IMR-90 (cell line): Measurements from ENCODE around the gene PARD3. TPM values are rescaled to one million over a fixed set of nuclear protein-coding genes. Genes with fewer than 3 reads are reported as not detected.

Experiments used
- ATAC-seq: fragments of 200-7000 bp; cut with Tn5 transposase; 2 replicates; pipeline ENCODE4 v1.9.1; 2020; ENCODE audit warnings: low read depth, mild to moderate bottlenecking, moderate library complexity
- BruUV-seq: library from RNA; stranded (reverse); fragments of 400-500 nt; replicated peaks from 2 replicates; lab custom pipeline; 2021; lab: Mats Ljungman, UMichigan
- CTCF ChIA-PET: fragments of 300-600 bp; formaldehyde crosslinking; extraction: SDS; loops from one replicate; lab custom pipeline; 2021; ENCODE audit warnings: antibody characterized with exemption; lab: Yijun Ruan, JAX
- POLR2A ChIA-PET: fragments of 300-600 bp; sonication (Branson Sonifier 250); formaldehyde crosslinking; loops from one replicate; lab custom pipeline; 2022; ENCODE audit warnings: antibody characterized with exemption; ENCODE audit not compliant: unreplicated experiment; lab: Charles Lee
- DNase-seq: peaks from one replicate; pipeline ENCODE4 v3.0.0; 2013
- H2AFZ ChIP-seq: replicated peaks from 2 replicates; pipeline ENCODE3; 2013; ENCODE audit warnings: low read length, mild to moderate bottlenecking; ENCODE audit not compliant: poor library complexity
- H2AK5ac ChIP-seq: 2 replicates; pipeline ENCODE4 v1.6.1; 2013; ENCODE audit warnings: low read depth, low read length, inconsistent platforms
- H2AK9ac ChIP-seq: replicated peaks from 2 replicates; pipeline ENCODE3; 2013; ENCODE audit warnings: mild to moderate bottlenecking, low read depth, low read length, moderate library complexity; ENCODE audit not compliant: poor library complexity
- H2BK120ac ChIP-seq: 2 replicates; pipeline ENCODE4 v1.6.1; 2013; ENCODE audit warnings: low read depth, low read length, inconsistent platforms
- H2BK15ac ChIP-seq: 3 replicates; pipeline ENCODE4 v1.6.1; 2013; ENCODE audit warnings: low read depth, low read length, inconsistent platforms
- H2BK20ac ChIP-seq: 2 replicates; pipeline ENCODE4 v1.6.1; 2013; ENCODE audit warnings: low read depth, mild to moderate bottlenecking, inconsistent platforms, low read length, moderate library complexity
- H2BK5ac ChIP-seq: 2 replicates; pipeline ENCODE4 v1.6.1; 2013; ENCODE audit warnings: mild to moderate bottlenecking, low read depth, low read length, inconsistent platforms; ENCODE audit not compliant: poor library complexity, severe bottlenecking
- H3K14ac ChIP-seq: replicated peaks from 2 replicates; pipeline ENCODE4 v1.6.1; 2013; ENCODE audit warnings: low read depth, low read length, inconsistent platforms
- H3K18ac ChIP-seq: 2 replicates; pipeline ENCODE4 v1.6.1; 2013; ENCODE audit warnings: low read depth, low read length, control low read depth
- H3K23ac ChIP-seq: 2 replicates; pipeline ENCODE4 v1.6.1; 2013; ENCODE audit warnings: low read depth, low read length, inconsistent platforms
- H3K27ac ChIP-seq: 2 replicates; pipeline ENCODE4 v1.5.1; 2013; ENCODE audit warnings: mild to moderate bottlenecking, control low read depth, low read length; ENCODE audit not compliant: insufficient read depth
- H3K27me3 ChIP-seq: 2 replicates; pipeline ENCODE4 v1.6.1; 2013; ENCODE audit warnings: low read length; ENCODE audit not compliant: control insufficient read depth, insufficient read depth
- H3K36me3 ChIP-seq: 2 replicates; pipeline ENCODE4 v1.6.1; 2013; ENCODE audit warnings: low read length, mixed read lengths; ENCODE audit not compliant: control insufficient read depth, insufficient read depth
- H3K4ac ChIP-seq: 2 replicates; pipeline ENCODE4 v1.6.1; 2013; ENCODE audit warnings: low read depth, low read length, inconsistent platforms
- H3K4me1 ChIP-seq: 2 replicates; pipeline ENCODE4 v1.6.1; 2013; ENCODE audit warnings: low read length, mixed read lengths; ENCODE audit not compliant: control insufficient read depth, insufficient read depth
- H3K4me2 ChIP-seq: 2 replicates; pipeline ENCODE4 v1.6.1; 2013; ENCODE audit warnings: low read depth, mild to moderate bottlenecking, control low read depth, low read length, moderate library complexity
- H3K4me3 ChIP-seq: 2 replicates; pipeline ENCODE4 v1.5.1; 2013; ENCODE audit warnings: low read depth, mild to moderate bottlenecking, control low read depth, low read length, moderate library complexity; ENCODE audit not compliant: insufficient read depth
- H3K56ac ChIP-seq: 2 replicates; pipeline ENCODE4 v1.6.1; 2013; ENCODE audit warnings: low read length, inconsistent platforms; ENCODE audit not compliant: insufficient read depth; ENCODE audit errors: extremely low read depth
- H3K79me1 ChIP-seq, 2 experiments: 2 replicates each; pipeline ENCODE4 v1.6.1; 2013; ENCODE audit warnings: low read length in 2 of 2, inconsistent platforms in 1 of 2, low read depth in 1 of 2
- H3K9ac ChIP-seq: 2 replicates; pipeline ENCODE4 v1.6.1; 2013; ENCODE audit warnings: low read depth, low read length, control low read depth
- H3K9me1 ChIP-seq: 2 replicates; pipeline ENCODE4 v1.6.1; 2013; ENCODE audit warnings: low read length, inconsistent platforms; ENCODE audit not compliant: insufficient read depth
- H3K9me3 ChIP-seq: 2 replicates; pipeline ENCODE4 v1.6.1; 2013; ENCODE audit warnings: low read length; ENCODE audit not compliant: control insufficient read depth, insufficient read depth
- H4K20me1 ChIP-seq: 2 replicates; pipeline ENCODE4 v1.6.1; 2013; ENCODE audit warnings: low read length, inconsistent platforms; ENCODE audit not compliant: insufficient read depth
- H4K5ac ChIP-seq: 2 replicates; pipeline ENCODE4 v1.6.1; 2013; ENCODE audit warnings: mild to moderate bottlenecking, low read depth, low read length, control low read depth
- H4K8ac ChIP-seq, 2 experiments: 2 replicates each; pipeline ENCODE4 v1.6.1; 2013; ENCODE audit warnings: low read depth in 2 of 2, low read length in 2 of 2, control low read depth in 1 of 2, inconsistent platforms in 1 of 2
- H4K91ac ChIP-seq: 2 replicates; pipeline ENCODE4 v1.6.1; 2013; ENCODE audit warnings: low read depth, low read length, inconsistent platforms; ENCODE audit not compliant: insufficient read depth
- FOS ChIP-seq: fragments of 150-350 bp; IDR thresholded peaks from 2 replicates; pipeline ENCODE4 v1.6.1; 2016; ENCODE audit warnings: low read depth, low read length
- MAZ ChIP-seq: IDR thresholded peaks from 2 replicates; pipeline ENCODE4 v1.6.1; 2012; ENCODE audit warnings: low read depth, mild to moderate bottlenecking, low read length, improper control_type of control experiment, moderate library complexity, borderline replicate concordance
- MXI1 ChIP-seq: IDR thresholded peaks from 2 replicates; pipeline ENCODE4 v1.6.1; 2012; ENCODE audit warnings: low read depth, mild to moderate bottlenecking, low read length, moderate library complexity, borderline replicate concordance
- NFE2L2 ChIP-seq: fragments of 150-350 bp; IDR thresholded peaks from 2 replicates; pipeline ENCODE4 v1.6.1; 2016; ENCODE audit warnings: low read depth, mild to moderate bottlenecking, low read length
- WGBS, 2 experiments: methylation state at CpG; one replicate each; pipeline versions ENCODE4 v1.1.5 to v1.1.7; 2013; ENCODE audit warnings: missing lambda C conversion rate in 2 of 2; ENCODE audit not compliant: insufficient read length in 1 of 2; ENCODE audit errors: extremely low coverage in 2 of 2; 5-methylcytosine and 5-hydroxymethylcytosine counted together
- dilution Hi-C: fragments of 300-500 bp; cut with HindIII; formaldehyde crosslinking; loops from one replicate; pipeline ENCODE4 v1.14.3; 2018; ENCODE audit warnings: low sequenced_read_pairs; ENCODE audit not compliant: unreplicated experiment
- in situ Hi-C: fragments of 300-500 bp; cut with MboI; formaldehyde crosslinking; loops from 3 replicates; pipeline ENCODE4 v1.14.3; 2019; ENCODE audit warnings: low sequenced_read_pairs, inconsistent platforms, mixed read lengths
- intact Hi-C: fragments of 100-400 bp; cut with micrococcal nuclease; formaldehyde crosslinking; loops from 2 replicates; pipeline ENCODE4 v1.10.0; 2022
- polyA plus RNA-seq, 3 experiments: library from polyadenylated mRNA; depleted of rRNA; stranded (reverse); fragments of >200 nt; gene quantifications; 2 replicates each; pipeline ENCODE4 v1.2.3, GENCODE V29; 2012; ENCODE audit warnings: low replicate concordance in 1 of 3
- total RNA-seq: library from RNA; depleted of rRNA; stranded (reverse); fragments of >200 nt; gene quantifications from 2 replicates; pipeline ENCODE4 v1.2.3, GENCODE V29; 2012

The PARD3 gene
- total and polyA plus RNA-seq, 2 of the 4 experiments (the other 2 are of a cell fraction): 14.6 to 37.5 TPM

- intact Hi-C loops (no loop called here), in situ Hi-C loops (no loop called here), dilution Hi-C loops (no loop called here)
- TF ChIP-seq MXI1 (no peak), MAZ (no peak), NFE2L2 (no peak), FOS (no peak)
- no peak overlapping the region for H3K14ac ChIP-seq
- no peak overlapping the region for H4K91ac ChIP-seq
- no peak overlapping the region for H2AK5ac ChIP-seq
- H2BK120ac ChIP-seq: no peak overlapping the region
- 82% methylated on average over 2 of the region's 15 CpGs; no CpG with 5 or more reads in 1 of the 2 experiments for WGBS, 2 experiments
- H2AFZ ChIP-seq: no peak overlapping the region
- no peak overlapping the region for H3K4me3 ChIP-seq
- H3K4me1 ChIP-seq: 0 out of 2 replicates have a peak, but pooled peaks cover 3% of the 10 kb centered on the region
- H3K4ac ChIP-seq: no peak overlapping the region
- no peaks in the 10 kb centered on the region for H3K27me3 ChIP-seq
- no peak overlapping the region for H3K56ac ChIP-seq
- no peak overlapping the region for H2AK9ac ChIP-seq
- no peak overlapping the region for H3K23ac ChIP-seq
- H4K8ac ChIP-seq: no peak overlapping the region
- H3K9ac ChIP-seq: no peak overlapping the region
- H3K27ac ChIP-seq: no peak overlapping the region
- POLR2A ChIA-PET: no interaction called here
- no peak overlapping the region for H3K4me2 ChIP-seq
- H4K5ac ChIP-seq: no peak overlapping the region
- no peaks in the 10 kb centered on the region for H3K9me1 ChIP-seq
- no peaks in the 10 kb centered on the region for H3K36me3 ChIP-seq
- no peaks in the 10 kb centered on the region for H3K79me1 ChIP-seq
- DNase-seq (no peak), ATAC-seq (no peak)
- no peak overlapping the region for H2BK15ac ChIP-seq
- H4K20me1 ChIP-seq: no peaks in the 10 kb centered on the region
- no TSS peak for BruUV-seq
- CTCF ChIA-PET: no interaction called here
- H2BK5ac ChIP-seq: no peak overlapping the region
- H3K9me3 ChIP-seq: no peaks in the 10 kb centered on the region
- H2BK20ac ChIP-seq: no peak overlapping the region
- H3K18ac ChIP-seq: no peak overlapping the region
These were observed 631.9 kb downstream of the PARD3 start for GRCh38 chr10:34183016-34183796.
